Breast epithelium (tissue), 3 donors: ENCODE measurements around the gene KRTAP4-4.

Experiments used
- CTCF ChIP-seq, 3 donors: fragments of 450-650 bp; IDR thresholded peaks; one replicate each; pipeline ENCODE4 v1.5.1; 2016 to 2017; ENCODE audit warnings: antibody characterized with exemption in 3 of 3, mild to moderate bottlenecking in 3 of 3, moderate library complexity in 3 of 3
- POLR2A ChIP-seq: fragments of 450-650 bp; IDR thresholded peaks from one replicate; pipeline ENCODE4 v1.6.1; 2016; ENCODE audit warnings: antibody characterized with exemption, mild to moderate bottlenecking, moderate library complexity
- POLR2AphosphoS5 ChIP-seq, 3 donors: sonication (generic); formaldehyde crosslinking; IDR thresholded peaks; one replicate each; pipeline ENCODE4 v1.6.1; 2017; ENCODE audit warnings: antibody characterized with exemption in 3 of 3

GRCh38 chr17:41160648-41161047 is at the start of gene KRTAP4-4:
- TF ChIP-seq CTCF (IDR thresholded peaks at IDR 0.05) (no peak), POLR2AphosphoS5 (IDR thresholded peaks at IDR 0.05) (no peak), POLR2A (no peak)
